Lower lobe of right lung (tissue), 2 donors: ENCODE results near the gene RASSF9. TPM values are rescaled to one million over a fixed set of nuclear protein-coding genes. Genes with fewer than 3 reads are reported as not detected.

Experiments
- ATAC-seq, 2 donors: fragments of 200-7000 bp; cut with Tn5 transposase; one replicate each; pipeline ENCODE4 v1.9.1; 2020 to 2022; ENCODE audit warnings: mild to moderate bottlenecking in 2 of 2, moderate library complexity in 2 of 2
- DNase-seq: peaks from one replicate; pipeline ENCODE4 v3.0.0-alpha.2; 2020
- H3K27ac ChIP-seq: fragments of 200-600 bp; one replicate; pipeline ENCODE4 v1.8.0; 2022
- H3K27me3 ChIP-seq: fragments of 200-600 bp; one replicate; pipeline ENCODE4 v1.8.0; 2022; ENCODE audit warnings: low read depth
- H3K36me3 ChIP-seq: fragments of 200-600 bp; one replicate; pipeline ENCODE4 v1.8.0; 2022; ENCODE audit warnings: mild to moderate bottlenecking
- H3K4me1 ChIP-seq: fragments of 200-600 bp; one replicate; pipeline ENCODE4 v1.8.0; 2022
- H3K4me3 ChIP-seq: fragments of 200-600 bp; one replicate; pipeline ENCODE4 v1.8.0; 2022; ENCODE audit warnings: mild to moderate bottlenecking
- H3K9me3 ChIP-seq: fragments of 200-600 bp; one replicate; pipeline ENCODE4 v1.8.0; 2022
- intact Hi-C: fragments of 100-400 bp; cut with DNase I; formaldehyde crosslinking; loops from one replicate; pipeline ENCODE4 v1.11.0; 2022
- total RNA-seq: library from RNA; stranded (reverse); fragmentation: NEBNext Ultra II Directional; extraction: Animal tissue kit (Norgen Biotek cat#: 25700); gene quantifications from one replicate; pipeline ENCODE4 v1.2.1, GENCODE V29; 2021
- TF ChIP-seq, protein P1 (sequence below): fragments of 200-600 bp; IDR thresholded peaks from one replicate; pipeline ENCODE4 v1.8.0; 2022; ENCODE audit warnings: antibody characterized with exemption, mild to moderate bottlenecking
- donor health status: DM: no; HTN: yes; CAD: no; lungs with severe emphysema.

The RASSF9 gene
- total RNA-seq, 1 donor from 2014 or later: 11.0 TPM

DNA sequence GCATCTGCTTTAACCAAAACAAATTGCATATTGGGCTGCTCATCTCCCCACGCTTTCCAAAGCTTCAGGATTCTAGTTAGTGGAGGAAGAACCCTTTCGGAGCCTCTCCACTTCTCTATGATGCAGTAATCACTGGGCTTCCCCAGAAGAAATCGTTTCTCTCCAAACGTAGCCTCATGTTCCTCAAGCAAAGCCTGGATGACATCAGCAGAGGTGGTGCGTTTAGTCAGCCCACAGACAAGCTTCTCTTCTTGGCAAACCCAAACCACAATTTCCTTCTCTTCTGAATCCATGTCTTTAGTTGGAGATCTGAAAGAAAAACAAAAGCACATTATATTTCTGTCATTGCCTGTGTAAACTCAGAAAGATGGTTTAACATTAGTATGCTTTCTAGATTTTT, 30.6 kb downstream of the RASSF9 start:
- ATAC-seq (no peak), DNase-seq (no peak)
- Histone ChIP-seq H3K9me3 (no peaks in the 10 kb centered on the region), H3K27me3 (no peaks in the 10 kb centered on the region), H3K36me3 (peaks cover 11% of the 10 kb centered on the region), H3K27ac (no peak overlapping the region), H3K4me1 (no peaks in the 10 kb centered on the region), H3K4me3 (no peak overlapping the region)
- TF ChIP-seq, protein P1, sequence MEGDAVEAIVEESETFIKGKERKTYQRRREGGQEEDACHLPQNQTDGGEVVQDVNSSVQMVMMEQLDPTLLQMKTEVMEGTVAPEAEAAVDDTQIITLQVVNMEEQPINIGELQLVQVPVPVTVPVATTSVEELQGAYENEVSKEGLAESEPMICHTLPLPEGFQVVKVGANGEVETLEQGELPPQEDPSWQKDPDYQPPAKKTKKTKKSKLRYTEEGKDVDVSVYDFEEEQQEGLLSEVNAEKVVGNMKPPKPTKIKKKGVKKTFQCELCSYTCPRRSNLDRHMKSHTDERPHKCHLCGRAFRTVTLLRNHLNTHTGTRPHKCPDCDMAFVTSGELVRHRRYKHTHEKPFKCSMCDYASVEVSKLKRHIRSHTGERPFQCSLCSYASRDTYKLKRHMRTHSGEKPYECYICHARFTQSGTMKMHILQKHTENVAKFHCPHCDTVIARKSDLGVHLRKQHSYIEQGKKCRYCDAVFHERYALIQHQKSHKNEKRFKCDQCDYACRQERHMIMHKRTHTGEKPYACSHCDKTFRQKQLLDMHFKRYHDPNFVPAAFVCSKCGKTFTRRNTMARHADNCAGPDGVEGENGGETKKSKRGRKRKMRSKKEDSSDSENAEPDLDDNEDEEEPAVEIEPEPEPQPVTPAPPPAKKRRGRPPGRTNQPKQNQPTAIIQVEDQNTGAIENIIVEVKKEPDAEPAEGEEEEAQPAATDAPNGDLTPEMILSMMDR: no peak
- intact Hi-C loops: no loop called here

DNA sequence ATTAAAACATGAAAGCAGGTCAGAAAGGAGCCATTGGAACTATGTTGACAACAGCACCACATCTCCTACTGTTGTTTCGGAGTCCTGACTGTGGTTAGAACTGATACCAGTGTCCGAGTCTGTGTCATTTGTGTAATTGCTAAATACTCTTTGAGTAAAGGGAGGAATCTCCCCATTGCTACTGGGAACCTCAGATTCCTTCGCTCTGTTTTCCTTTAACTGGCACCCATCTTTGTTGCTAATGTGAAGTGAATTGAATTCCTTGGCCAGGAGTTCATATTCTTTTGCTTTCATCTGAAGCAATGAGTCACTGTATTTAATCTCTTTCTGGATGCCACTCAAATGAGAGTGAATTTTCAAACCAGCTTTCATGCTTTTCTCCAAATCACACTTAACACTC, 31.5 kb downstream of the RASSF9 start:
- intact Hi-C loops: no loop called here
- peaks cover 11% of the 10 kb centered on the region for H3K36me3 ChIP-seq
- TF ChIP-seq, protein P1: no peak
- H3K27me3 ChIP-seq: no peaks in the 10 kb centered on the region
- DNase-seq (no peak), ATAC-seq (no peak)
- H3K4me3 ChIP-seq: no peak overlapping the region
- no peaks in the 10 kb centered on the region for H3K4me1 ChIP-seq
- no peak overlapping the region for H3K27ac ChIP-seq
- no peaks in the 10 kb centered on the region for H3K9me3 ChIP-seq

DNA sequence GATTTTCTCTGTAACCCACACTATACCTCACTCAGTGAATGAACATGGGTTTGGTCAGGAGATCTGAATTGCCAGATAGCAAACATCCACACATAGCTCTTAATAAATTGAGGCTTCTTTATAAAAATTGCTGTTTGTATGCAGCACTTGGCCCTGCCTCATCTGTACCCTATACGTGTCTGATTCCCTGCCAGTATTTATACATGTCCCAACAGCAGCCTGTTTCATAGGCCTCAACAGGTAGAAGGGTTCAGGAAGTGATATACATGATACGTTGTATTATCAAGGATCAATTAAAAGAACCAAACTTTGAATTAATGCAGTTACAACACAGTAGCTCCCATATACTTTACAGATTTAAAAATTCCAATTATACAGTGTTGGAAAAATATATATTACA, 32.3 kb downstream of the RASSF9 start:
- H3K9me3 ChIP-seq: no peaks in the 10 kb centered on the region
- intact Hi-C loops: no loop called here
- H3K27me3 ChIP-seq: no peaks in the 10 kb centered on the region
- DNase-seq: no peak
- H3K4me1 ChIP-seq: no peaks in the 10 kb centered on the region
- TF ChIP-seq, protein P1: no peak
- no peak for ATAC-seq
- H3K4me3 ChIP-seq: no peak overlapping the region
- peaks cover 11% of the 10 kb centered on the region for H3K36me3 ChIP-seq
- H3K27ac ChIP-seq: no peak overlapping the region

DNA sequence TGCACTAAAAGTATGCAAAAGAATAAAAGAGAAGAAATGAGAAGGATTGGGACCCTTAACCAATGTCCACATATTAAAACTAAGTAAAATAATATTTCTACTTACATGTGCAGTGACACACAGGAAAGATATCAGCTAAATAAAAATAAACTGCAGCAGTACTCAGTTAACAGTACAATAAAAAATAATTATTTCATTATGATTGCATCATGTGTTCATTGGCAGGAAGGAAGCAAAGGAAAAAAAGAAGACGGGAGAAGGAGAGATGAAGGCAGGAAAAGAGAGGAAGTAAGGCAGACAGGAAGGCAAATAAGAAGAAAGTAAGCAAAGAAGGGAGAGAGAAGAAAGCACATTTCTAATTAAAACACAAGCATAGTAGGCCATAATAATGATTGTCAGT, 33.0 kb downstream of the RASSF9 start:
- no peak for DNase-seq
- ATAC-seq: no peak
- peaks cover 11% of the 10 kb centered on the region for H3K36me3 ChIP-seq
- H3K27ac ChIP-seq: no peak overlapping the region
- H3K9me3 ChIP-seq: no peaks in the 10 kb centered on the region
- intact Hi-C loops: no loop called here
- H3K27me3 ChIP-seq: no peaks in the 10 kb centered on the region
- TF ChIP-seq, protein P1: no peak
- H3K4me3 ChIP-seq: no peak overlapping the region
- no peaks in the 10 kb centered on the region for H3K4me1 ChIP-seq

DNA sequence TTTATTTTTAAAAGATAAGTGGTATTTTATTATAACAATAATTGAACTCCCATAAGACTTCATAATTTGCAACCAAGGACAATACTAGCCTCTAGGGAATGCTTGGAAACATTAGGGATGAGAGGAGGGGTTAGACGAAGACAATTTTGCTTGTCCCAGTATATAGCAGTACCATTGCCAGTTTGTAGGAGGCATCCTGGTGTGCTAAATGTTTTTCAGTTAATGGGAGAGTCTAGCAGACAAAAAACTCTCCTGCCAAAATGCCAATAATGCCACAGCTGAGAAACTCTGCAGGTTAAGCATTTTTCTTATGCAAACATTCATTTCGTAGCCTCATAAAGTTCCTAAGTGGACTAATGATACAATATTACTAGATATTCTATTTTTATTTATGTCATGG, 38.1 kb downstream of the RASSF9 start:
- Histone ChIP-seq H3K4me1 (no peaks in the 10 kb centered on the region), H3K27me3 (no peaks in the 10 kb centered on the region), H3K27ac (no peak overlapping the region), H3K36me3 (no peaks in the 10 kb centered on the region), H3K9me3 (no peaks in the 10 kb centered on the region), H3K4me3 (no peak overlapping the region)
- intact Hi-C loops: no loop called here
- no peak for DNase-seq
- no peak for ATAC-seq
- TF ChIP-seq, protein P1: no peak

DNA sequence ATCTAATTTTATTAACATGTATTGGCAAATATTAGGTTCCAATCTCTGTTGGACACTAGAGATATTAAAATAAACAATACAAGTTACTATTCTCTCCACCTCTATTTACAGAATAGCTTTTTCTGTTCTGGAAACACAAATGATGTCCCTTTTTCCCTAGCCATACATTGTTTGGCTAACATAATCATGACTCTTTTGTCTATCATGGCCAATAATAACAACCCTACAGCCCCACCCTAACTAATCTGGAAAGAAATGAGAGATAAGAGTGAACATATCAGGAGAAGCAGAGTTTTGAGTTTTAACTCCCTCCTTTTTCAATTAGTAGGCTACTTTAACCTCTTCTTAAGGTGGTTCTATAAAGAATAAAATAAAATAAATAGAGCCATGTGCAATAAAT, 40.2 kb downstream of the RASSF9 start:
- Histone ChIP-seq H3K4me1 (no peaks in the 10 kb centered on the region), H3K9me3 (no peaks in the 10 kb centered on the region), H3K27me3 (no peaks in the 10 kb centered on the region), H3K4me3 (no peak overlapping the region), H3K36me3 (no peaks in the 10 kb centered on the region), H3K27ac (no peak overlapping the region)
- ATAC-seq (no peak), DNase-seq (no peak)
- intact Hi-C loops: no loop called here
- TF ChIP-seq, protein P1: no peak
